Hindlimb muscle (tissue), 1 donor: ENCODE measurements around the gene MOV10L1. TPM values are rescaled to one million over a fixed set of nuclear protein-coding genes. Genes with fewer than 3 reads are reported as not detected.
A peak's percentile ranks its signal among the peaks of the same experiment; 100 is the strongest.
"Not testable (repeated sequence)": the region's sequence is repeated elsewhere in the genome, so short reads cannot be mapped to it uniquely, and the experiment has no call there.

ENCODE experiments used
- DNase-seq: peaks from one replicate; pipeline ENCODE4 v3.0.0-alpha.2; 2013
- polyA plus RNA-seq: library from polyadenylated mRNA; unstranded; fragments of 120-200 nt; gene quantifications from one replicate; pipeline ENCODE4 v1.2.1, GENCODE V29; 2013; ENCODE audit not compliant: insufficient read length

Gene MOV10L1
- polyA plus RNA-seq, 1 donor = 0.58 TPM

- peak; percentile 63 for DNase-seq
Measured at GRCh38 chr22:50105208-50106100, 15.6 kb downstream of the MOV10L1 start.

GRCh38 chr22:50107529-50107928 lies 17.7 kb downstream of the MOV10L1 start:
- DNase-seq = no peak

GRCh38 chr22:50111056-50111455 lies 21.2 kb downstream of the MOV10L1 start:
- DNase-seq = no peak

GRCh38 chr22:50112151-50113118 lies 22.6 kb downstream of the MOV10L1 start:
- DNase-seq = no peak

- DNase-seq = no peak
Measured at GRCh38 chr22:50114221-50115021, 24.6 kb downstream of the MOV10L1 start.

- no peak for DNase-seq
Measured at GRCh38 chr22:50115693-50116092, 25.9 kb downstream of the MOV10L1 start.

- no peak for DNase-seq
Measured at GRCh38 chr22:50117168-50117762, 27.5 kb downstream of the MOV10L1 start.

- DNase-seq = no peak
Measured at GRCh38 chr22:50118129-50118528, 28.3 kb downstream of the MOV10L1 start.

GRCh38 chr22:50118557-50119168 lies 28.9 kb downstream of the MOV10L1 start:
- no peak for DNase-seq

- DNase-seq = no peak
Measured at GRCh38 chr22:50119169-50119767, 29.5 kb downstream of the MOV10L1 start.

GRCh38 chr22:50119768-50120251 lies 30.0 kb downstream of the MOV10L1 start:
- peak; percentile 29 for DNase-seq

GRCh38 chr22:50121202-50121740 lies 31.5 kb downstream of the MOV10L1 start:
- DNase-seq = no peak

GRCh38 chr22:50123119-50123518 lies 33.3 kb downstream of the MOV10L1 start:
- DNase-seq = no peak

- no peak for DNase-seq
Measured at GRCh38 chr22:50125029-50125428, 35.2 kb downstream of the MOV10L1 start.

GRCh38 chr22:50129121-50129736 lies 39.4 kb downstream of the MOV10L1 start:
- no peak for DNase-seq

- DNase-seq = no peak
Measured at GRCh38 chr22:50131894-50132293, 42.1 kb downstream of the MOV10L1 start.

GRCh38 chr22:50134481-50134880 lies 44.7 kb downstream of the MOV10L1 start:
- DNase-seq = no peak

GRCh38 chr22:50136581-50137015 lies 46.8 kb downstream of the MOV10L1 start:
- DNase-seq = no peak

- not testable (repeated sequence) for DNase-seq
Measured at GRCh38 chr22:50137277-50137676, 47.5 kb downstream of the MOV10L1 start.

GRCh38 chr22:50138041-50138440 lies 48.2 kb downstream of the MOV10L1 start:
- DNase-seq = no peak
